HG02970 (cell line): Measurements from ENCODE around the gene ATP5F1E.
"Not testable (repeated sequence)": the region's sequence is repeated elsewhere in the genome, so short reads cannot be mapped to it uniquely, and the experiment has no call there.

Experiments
- ATAC-seq: cut with Tn5 transposase; IDR thresholded peaks from one replicate; pipeline ENCODE4 v1.9.1; 2021; ENCODE audit warnings: mild to moderate bottlenecking, moderate library complexity, moderate number of reproducible peaks; ENCODE audit not compliant: unreplicated experiment, low FRiP score

ATP5F1E gene

GRCh38 chr20:59023616-59024015 is 8.5 kb downstream of the ATP5F1E start:
- no peak for ATAC-seq

DNA sequence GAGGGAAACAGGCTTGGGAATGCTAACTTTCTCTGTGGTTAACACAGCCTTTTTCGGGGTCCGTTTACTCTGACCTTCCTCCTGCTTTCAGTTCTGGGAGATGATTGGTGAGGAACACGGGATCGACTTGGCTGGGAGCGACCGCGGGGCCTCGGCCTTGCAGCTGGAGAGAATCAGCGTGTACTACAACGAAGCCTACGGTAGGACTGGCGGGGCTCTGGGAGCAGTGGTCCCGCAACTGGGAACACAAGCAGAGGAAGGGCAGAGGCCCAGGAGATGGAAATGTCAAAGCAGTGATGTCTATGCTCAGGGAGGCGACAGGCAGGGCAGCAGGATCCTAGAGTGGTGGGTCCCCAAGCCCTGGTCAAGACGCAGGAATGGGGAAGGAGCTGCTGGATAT is 9.4 kb downstream of the ATP5F1E start:
- ATAC-seq, result no peak

- ATAC-seq, result no peak
Measured at GRCh38 chr20:59020938-59021551, 11.1 kb downstream of the ATP5F1E start.

DNA sequence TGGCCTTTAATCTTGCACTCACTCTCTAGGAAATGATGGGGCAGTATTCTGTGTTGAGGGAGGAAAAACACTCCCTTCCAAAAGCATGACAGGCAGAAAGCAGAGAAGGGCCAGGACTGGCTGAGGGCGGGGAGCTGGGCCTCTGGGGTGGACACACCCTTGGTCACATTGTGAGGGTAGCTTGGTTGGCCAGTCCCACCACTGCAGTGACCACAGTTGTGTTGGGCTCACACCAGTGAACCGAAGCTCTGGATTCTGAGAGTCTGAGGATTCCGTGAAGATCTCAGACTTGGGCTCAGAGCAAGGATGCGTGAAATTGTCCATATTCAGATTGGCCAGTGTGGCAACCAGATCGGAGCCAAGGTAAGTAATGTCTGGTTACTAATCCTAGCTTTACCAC is 12.9 kb downstream of the ATP5F1E start, which contains the start of gene TUBB1:
Gene TUBB1 (plus strand): TSS at position 213 of the 400 bp plus-strand sequence. CDS start 94 bp downstream, at position 307.
- no peak for ATAC-seq

DNA sequence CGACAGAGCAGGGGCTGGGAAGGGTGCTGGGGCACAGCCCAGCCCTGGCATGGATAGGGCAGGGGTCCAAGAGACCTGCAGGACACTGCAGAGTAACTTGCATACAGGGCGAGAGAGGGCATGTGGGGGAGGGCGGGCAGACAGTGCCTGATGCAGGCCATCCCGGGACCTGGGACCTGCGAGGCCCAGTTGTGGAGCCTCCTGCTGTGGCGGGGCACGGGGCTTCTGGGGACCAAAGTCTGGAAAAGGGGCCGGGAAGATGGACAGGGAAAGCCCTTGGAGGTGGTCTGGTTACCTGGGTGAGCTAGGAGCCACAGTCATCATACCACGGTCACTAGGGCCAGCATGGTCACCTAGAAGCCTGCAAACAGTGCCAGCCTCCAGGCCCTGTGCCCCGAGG is 13.3 kb downstream of the ATP5F1E start:
- ATAC-seq, result no peak

DNA sequence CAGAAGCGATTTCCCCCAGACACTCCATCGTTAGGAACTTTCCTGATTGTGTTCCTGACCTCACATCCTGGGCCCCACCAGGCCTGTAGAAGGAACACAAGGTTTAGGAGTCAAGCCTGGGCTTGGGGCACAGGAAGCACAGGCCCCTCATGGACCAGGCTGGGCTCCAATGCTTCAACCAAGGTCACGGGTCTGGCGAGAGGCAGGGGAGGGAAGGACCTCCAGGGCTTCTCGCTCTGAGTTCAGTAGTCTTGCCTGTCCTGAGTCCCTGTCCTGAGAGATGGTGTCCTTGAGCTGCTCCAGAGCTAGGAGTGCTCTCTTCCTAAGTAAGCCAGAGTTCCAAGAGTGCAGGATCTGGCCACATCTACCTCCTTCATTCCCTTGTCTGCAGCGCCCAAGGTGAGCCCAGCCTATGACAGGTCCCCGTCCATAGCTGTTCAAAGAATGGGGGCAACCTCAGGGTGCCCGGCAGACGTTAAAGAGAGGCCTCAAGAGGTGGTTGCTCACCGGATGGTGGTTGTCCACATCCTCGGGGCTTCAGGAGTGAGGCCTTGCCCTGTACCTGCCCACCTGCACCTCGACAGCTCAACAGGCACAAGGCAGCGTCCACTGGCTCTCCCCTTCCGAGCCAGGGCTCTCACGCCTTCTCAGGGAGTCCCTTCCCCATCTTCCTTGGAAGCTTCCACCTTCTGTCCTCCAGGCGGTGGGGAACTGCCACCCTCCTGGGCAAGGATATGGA is 14.5 kb downstream of the ATP5F1E start:
- no peak for ATAC-seq

DNA sequence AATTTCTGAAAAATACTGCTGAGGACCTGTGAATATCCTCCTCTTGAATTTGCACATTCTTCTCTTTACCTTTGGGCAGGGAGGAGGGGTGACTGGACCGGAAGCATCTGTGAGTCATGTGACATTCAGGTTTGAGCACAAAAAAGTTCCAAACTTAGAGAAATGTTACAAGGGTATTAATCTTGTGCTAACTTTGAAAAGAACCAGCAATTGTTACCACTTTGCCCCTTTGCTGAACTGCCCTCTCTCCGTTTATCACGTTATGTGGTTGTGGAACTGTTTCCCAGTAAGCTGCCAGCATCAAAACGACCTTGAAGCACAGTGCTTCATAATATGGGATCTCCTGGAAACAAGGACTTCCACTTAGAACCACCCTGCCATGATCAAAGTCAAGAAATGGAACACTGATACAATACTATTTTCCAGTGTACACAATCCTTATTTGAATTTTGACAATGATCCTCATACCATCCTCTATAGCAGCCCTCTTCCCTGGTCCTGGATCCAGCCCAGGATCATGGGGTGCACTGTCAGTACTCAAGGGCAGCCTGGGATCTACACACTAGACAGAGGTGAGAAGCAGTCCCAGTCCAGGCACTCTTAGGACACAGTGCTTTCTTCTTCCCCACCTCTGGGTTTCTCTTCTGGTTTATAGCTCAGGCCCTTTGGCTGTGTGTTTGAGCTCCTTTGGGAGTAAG is 15.2 kb downstream of the ATP5F1E start:
- ATAC-seq, result no peak

DNA sequence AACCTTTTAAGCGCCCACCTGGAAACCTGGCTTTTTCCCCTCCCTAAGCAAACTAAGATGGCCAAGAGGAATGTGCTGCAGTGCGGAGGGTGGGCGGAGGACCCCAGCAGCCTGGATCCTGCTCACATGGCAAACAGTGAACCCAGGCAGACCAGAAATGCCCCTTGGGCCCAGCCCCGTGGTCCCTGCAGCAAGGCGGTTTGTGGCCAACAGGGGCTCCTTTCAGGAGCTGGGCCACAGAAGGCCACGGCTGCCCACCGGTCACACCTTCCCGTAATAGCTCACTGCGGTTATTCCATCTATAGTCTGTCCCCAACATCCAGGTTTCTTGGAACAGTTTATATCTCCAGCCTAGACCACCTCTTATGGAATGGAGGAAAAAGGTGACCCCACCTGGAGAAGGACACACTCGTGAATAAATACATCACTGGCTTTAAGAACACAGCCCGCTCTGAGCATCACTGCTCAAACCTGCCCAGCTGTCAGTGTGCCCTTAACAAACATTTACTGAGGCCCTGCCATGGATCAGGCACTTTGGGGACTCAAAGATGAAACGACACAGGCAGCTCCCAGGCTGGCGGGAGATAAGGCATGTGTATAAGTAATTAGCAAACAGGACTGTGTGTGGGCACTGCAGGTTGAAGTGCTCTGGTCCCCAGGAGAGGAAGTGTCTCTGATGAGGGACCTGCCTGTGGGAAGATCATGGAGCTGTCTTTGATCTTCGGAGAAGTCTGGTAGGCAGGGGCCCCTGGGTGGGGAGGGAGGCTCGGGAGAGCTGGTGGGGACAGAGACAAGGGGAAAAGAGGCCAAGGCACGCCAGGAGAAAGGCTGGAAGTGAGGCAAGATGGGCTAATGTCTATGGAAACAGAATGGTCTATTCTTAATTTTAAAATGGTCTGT is 16.1 kb downstream of the ATP5F1E start:
- no peak for ATAC-seq

DNA sequence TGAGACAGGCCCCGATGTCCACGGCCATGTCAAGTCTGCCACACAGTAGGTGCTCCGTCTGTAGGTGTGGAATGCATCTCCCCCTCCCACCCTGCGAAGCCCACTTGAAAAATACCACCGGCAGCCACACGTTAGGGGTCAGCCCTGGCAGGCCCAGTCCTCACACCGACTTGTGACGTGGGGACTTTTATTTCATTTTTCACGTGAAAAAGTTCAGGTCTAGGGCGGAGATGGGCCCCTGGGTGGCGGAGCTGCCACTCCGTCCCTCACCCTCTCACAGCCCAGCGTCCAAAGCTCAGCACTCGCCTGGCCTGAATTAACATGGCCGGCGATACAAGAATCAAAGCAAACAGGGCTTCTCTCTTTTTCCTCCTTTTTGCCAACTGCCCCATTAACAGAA is 16.7 kb downstream of the ATP5F1E start:
- ATAC-seq, result no peak

GRCh38 chr20:59014680-59015389 is 17.3 kb downstream of the ATP5F1E start:
- no peak for ATAC-seq

GRCh38 chr20:59013959-59014608 is 18.1 kb downstream of the ATP5F1E start:
- no peak for ATAC-seq

DNA sequence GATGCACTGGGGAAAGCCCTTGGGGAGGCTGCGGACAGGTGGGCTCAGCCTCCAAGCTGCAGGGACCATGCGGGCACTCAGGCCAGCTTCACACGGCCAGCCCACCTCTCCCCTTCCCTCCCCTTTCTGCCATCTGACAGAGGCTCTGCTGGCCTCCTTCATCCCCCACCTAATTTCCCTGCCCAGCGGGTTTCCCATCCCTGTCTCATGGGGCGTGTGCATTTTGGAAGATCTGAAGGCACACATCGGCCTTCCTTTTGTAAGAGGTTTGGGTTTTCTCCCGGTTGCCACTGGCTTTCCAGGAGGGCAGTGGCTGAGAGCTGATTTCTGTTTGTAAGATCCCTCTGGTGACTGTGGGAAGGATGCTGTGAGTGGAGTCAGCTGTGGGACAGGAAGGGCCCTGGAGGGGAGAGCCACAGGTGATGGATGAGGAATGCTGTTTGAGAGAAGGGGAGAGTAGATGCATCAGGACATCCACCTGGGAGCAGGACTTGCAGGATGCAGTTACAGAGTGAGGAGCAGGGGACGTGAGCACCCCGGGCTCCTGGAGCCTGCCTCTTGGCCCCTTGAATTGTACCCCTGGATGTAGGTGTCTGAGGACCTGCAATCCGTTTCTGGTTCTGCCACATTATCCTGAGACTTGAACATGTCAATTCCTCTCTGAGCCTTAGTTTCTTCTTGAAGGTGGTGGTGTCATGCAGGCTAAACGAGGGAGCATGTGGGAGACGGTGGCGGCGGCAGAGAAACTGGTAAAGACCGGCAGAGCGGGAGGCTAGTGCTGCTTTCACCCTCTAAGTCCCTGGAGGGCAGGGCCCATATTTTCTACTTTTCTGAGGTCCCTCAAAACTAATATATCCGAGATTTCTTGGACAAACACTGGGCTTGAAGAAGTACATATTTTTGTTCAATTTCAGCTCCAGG is 18.8 kb downstream of the ATP5F1E start:
- no peak for ATAC-seq

DNA sequence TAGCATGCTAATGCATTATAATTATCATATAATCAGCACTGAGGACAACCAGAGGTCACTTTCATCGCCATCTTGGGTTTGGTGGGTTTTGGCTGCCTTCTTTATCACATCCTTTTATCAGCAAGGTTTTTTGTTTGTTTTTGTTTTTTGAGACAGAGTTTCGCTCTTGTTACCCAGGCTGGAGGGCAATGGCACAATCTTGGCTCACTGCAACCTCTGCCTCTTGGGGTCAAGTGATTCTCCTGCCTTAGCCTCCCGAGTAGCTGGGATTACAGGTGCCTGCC is 20.3 kb downstream of the ATP5F1E start:
- not testable (repeated sequence) for ATAC-seq

- no peak for ATAC-seq
Measured at GRCh38 chr20:59010995-59011873, 20.9 kb downstream of the ATP5F1E start.

DNA sequence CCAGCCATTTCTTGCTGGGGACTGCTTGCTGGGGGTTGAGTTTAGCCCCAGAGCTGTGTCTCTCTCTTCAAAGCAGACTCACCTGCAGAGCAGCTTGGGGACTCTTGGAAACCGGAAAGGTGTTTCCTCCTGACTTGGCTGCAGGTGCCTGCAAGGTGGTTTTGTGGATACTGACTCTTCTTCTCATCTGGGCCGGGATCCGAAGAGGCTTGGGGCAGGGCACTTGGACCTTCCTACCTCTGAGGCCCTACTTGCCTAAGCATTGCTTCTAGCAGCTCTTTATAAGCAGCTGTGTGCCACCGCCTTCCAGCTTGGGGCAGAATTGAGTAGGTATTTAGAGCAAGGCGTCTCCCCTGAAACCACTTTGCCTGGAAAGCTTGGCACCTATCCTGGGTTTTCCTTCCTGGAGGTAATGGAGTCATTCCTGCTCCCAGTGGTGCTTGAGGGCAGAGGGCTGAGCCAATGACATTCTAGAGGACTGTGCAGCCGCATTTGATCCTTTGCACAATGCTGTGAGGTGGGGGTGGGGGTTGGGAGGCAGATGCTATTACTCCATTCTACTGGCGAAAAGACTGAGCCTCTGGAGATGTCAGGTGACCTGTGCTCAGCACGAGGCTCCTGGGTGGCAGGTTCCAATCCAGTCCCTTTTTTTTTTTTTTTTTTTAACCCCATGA is 21.7 kb downstream of the ATP5F1E start:
- ATAC-seq, result no peak

DNA sequence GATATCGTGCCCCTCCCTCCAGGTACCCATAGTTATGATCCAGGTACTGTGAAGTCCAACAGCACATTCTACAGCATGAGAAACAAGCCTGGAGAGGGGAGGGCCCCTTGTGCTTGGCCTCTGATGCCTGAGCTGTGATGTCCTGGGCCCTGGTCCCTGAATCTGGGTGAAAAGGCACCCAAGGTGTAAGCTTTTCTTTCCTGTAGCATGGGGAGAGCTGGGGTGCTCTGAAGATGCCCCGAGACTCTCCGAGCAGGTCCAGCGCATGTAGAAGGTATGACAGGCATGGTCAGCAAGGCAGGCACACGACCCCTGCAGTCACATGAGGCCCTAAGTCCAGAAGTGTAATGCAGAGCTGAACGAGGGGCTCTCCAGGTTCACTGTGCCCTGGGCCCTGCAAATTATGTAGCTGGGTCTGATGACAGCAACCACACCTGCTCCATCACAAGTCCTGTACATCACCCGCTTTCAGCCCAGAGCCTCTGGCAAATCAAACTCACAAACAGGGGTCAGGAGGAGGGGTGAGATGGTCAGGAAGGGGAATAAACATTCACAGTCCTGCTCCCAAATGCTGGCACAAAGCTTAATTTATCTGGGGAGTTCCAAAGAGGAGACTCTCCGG is 23.3 kb downstream of the ATP5F1E start:
- ATAC-seq, result no peak
